ENCODE data around the gene C2orf81. TPM values are rescaled to one million over a fixed set of nuclear protein-coding genes. Genes with fewer than 3 reads are reported as not detected.

Gene C2orf81
- polyA plus RNA-seq, 1 of the 3 experiments (the other 2 are of a cell fraction), result 2.5 TPM

DNA sequence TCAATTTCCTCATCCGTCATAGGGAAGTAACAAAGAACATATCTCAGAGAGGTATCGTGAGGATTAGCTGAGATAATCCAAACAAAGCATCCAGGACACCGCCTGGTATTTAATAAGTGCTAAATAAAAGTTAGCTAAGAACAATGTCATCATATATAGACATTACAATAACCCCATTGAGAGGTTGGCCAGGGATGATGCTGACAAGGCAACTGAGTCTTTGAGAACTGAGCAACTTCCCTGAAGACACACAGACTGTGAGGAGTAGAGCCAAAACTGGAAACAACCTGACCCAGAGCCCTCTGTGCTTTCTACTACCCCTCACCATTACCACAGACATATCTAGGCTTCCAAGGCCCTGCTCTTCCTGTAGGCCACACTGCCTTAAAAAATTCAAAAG lies 39.7 kb downstream of the C2orf81 start (continued):
- TF ChIP-seq TEAD4 (IDR thresholded peaks at IDR 0.05; ENCODE audit: borderline replicate concordance, insufficient read depth), result no peak

DNA sequence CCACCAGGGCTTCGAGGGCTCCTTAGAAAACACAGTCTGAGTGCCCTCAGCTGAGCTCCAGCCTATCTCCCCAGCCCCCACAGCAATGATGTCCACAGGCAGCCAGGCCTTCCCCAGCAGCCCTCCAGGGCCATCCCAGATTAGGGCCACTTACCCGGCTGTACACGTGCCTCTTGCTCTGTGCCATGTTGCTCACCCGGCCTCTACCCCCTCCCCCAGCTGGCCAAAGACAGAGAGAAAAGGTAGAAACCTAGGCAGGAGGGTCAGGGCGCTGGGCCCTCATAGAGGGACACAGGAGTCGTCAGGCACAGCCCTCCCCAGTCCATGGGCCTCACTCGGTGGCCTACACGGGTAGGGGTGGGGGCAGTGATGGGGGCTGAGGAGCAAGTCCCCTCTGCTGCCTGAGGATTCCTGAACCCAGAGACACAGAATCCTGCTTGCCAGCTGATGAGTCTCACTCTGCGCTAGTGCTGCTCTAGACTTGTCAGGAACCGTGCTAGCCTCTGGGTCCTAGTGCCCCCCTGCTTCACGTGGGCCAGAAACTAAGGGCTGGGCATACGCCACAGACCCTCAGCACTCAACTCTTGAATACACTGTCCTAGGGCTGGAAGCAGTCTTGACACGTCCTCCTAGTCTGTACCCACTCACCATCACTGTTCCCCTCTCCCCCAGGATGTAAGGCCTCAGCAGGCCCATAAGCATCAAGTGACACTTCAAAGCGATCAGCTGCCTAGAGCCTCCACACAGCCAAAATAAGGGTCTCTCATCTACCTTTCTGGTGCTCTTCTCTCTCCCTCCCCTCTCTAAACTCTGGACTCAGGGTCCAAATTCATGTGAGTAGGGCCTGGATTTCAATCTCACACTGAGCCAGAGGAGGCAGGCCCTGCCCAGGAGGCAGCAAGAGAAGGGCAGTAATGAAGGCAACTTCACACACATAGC lies 41.3 kb downstream of the C2orf81 start, which contains the start of gene DCTN1:
TSS of gene DCTN1 (minus strand) at position 461 of the 939 bp plus-strand sequence. CDS start at position 187, 274 bp downstream.
- peak within 1 kb of the TSS; percentile 46 to 47 for H3K4me3 ChIP-seq (ENCODE audit: low read depth in 2 of 2, low read length in 1 of 2)
- ChIA-PET POLR2A (interaction anchor here (1.0 to 1.3 kb wide), 2 partner anchors 12 to 41 kb away, joined by 3 to 5 read pairs; no protein-coding TSS in a partner anchor), CTCF (interaction anchor here (1.7 to 1.9 kb wide), 2 partner anchors 12 to 46 kb away, joined by 7 to 10 read pairs; no protein-coding TSS in a partner anchor)
- peak; percentile 83 for DNase-seq
- H3F3A ChIP-seq (replicated peaks; ENCODE audit: insufficient read depth), result peaks cover 5% of the 10 kb centered on the region
- H3K9me3 ChIP-seq, result no peaks in the 10 kb centered on the region
- 35% methylated on average over 9 of the region's 14 CpGs for WGBS (ENCODE audit: low lambda C conversion rate)
- H3K9ac ChIP-seq, result peak within 1 kb of the TSS; percentile 54; the same call in 1 of the 2 replicates
- H4K20me1 ChIP-seq (ENCODE audit: insufficient read depth), result peaks cover 56% of the 10 kb centered on the region
- peaks cover 59% of the 10 kb centered on the region for H3K79me2 ChIP-seq (ENCODE audit: insufficient read depth)
- H3K27me3 ChIP-seq (ENCODE audit: insufficient read depth), result no peaks in the 10 kb centered on the region
- H2AFZ ChIP-seq (ENCODE audit: low read depth), result no peak within 1 kb of the TSS
- peak within 1 kb of the TSS; percentile 37 to 62; a peak in 3 of 4 replicates for H3K27ac ChIP-seq (ENCODE audit: low read depth in 2 of 2, low read length in 1 of 2)
- peaks cover 0 to 34% of the 10 kb centered on the region in 2 experiments for H3K36me3 ChIP-seq (replicated peaks in 1 of 2; ENCODE audit: control insufficient read depth in 1 of 2, insufficient read depth in 2 of 2, low read length in 1 of 2)
- peaks cover 7 to 20% of the 10 kb centered on the region in 2 experiments; a peak in 2 of 4 replicates for H3K4me1 ChIP-seq (ENCODE audit: control insufficient read depth in 1 of 2, insufficient read depth in 2 of 2, low read depth in 1 of 2, low read length in 1 of 2)
- H3K9me2 ChIP-seq, result no peaks in the 10 kb centered on the region
- H3K4me2 ChIP-seq, result peak within 1 kb of the TSS; percentile 93
- no peak for TF ChIP-seq EP300 (IDR thresholded peaks at IDR 0.05; ENCODE audit: borderline replicate concordance in 1 of 2, low read depth in 1 of 2, low read length in 1 of 2)
- TF ChIP-seq, protein P1, sequence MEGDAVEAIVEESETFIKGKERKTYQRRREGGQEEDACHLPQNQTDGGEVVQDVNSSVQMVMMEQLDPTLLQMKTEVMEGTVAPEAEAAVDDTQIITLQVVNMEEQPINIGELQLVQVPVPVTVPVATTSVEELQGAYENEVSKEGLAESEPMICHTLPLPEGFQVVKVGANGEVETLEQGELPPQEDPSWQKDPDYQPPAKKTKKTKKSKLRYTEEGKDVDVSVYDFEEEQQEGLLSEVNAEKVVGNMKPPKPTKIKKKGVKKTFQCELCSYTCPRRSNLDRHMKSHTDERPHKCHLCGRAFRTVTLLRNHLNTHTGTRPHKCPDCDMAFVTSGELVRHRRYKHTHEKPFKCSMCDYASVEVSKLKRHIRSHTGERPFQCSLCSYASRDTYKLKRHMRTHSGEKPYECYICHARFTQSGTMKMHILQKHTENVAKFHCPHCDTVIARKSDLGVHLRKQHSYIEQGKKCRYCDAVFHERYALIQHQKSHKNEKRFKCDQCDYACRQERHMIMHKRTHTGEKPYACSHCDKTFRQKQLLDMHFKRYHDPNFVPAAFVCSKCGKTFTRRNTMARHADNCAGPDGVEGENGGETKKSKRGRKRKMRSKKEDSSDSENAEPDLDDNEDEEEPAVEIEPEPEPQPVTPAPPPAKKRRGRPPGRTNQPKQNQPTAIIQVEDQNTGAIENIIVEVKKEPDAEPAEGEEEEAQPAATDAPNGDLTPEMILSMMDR (IDR thresholded peaks at IDR 0.05), result no peak
- TF ChIP-seq EZH2phosphoT487 (IDR thresholded peaks at IDR 0.05; ENCODE audit: borderline replicate concordance, low read depth), result no peak
- TF ChIP-seq TCF12 (IDR thresholded peaks at IDR 0.05), result no peak
- no peak for TF ChIP-seq RFX5 (IDR thresholded peaks at IDR 0.05; ENCODE audit: low read length)
- TF ChIP-seq TAF1 (IDR thresholded peaks at IDR 0.05; ENCODE audit: borderline replicate concordance, low read depth, low read length), result no peak
- no peak for TF ChIP-seq NRF1 (IDR thresholded peaks at IDR 0.05; ENCODE audit: low read depth, low read length)
- no peak for TF ChIP-seq MEF2A (IDR thresholded peaks at IDR 0.05; ENCODE audit: borderline replicate concordance, low read depth)
- no peak for TF ChIP-seq FOXM1 (IDR thresholded peaks at IDR 0.05; ENCODE audit: low read depth)
- peak; percentile 17; the same call in 1 of the 2 replicates for TF ChIP-seq RCOR1 (IDR thresholded peaks at IDR 0.05; ENCODE audit: low read length)
- no peak for TF ChIP-seq POLR2AphosphoS5 (IDR thresholded peaks at IDR 0.05; ENCODE audit: low read depth, low read length)
- no peak for TF ChIP-seq RXRA (IDR thresholded peaks at IDR 0.05; ENCODE audit: borderline replicate concordance, low read depth)
- TF ChIP-seq, protein P2, sequence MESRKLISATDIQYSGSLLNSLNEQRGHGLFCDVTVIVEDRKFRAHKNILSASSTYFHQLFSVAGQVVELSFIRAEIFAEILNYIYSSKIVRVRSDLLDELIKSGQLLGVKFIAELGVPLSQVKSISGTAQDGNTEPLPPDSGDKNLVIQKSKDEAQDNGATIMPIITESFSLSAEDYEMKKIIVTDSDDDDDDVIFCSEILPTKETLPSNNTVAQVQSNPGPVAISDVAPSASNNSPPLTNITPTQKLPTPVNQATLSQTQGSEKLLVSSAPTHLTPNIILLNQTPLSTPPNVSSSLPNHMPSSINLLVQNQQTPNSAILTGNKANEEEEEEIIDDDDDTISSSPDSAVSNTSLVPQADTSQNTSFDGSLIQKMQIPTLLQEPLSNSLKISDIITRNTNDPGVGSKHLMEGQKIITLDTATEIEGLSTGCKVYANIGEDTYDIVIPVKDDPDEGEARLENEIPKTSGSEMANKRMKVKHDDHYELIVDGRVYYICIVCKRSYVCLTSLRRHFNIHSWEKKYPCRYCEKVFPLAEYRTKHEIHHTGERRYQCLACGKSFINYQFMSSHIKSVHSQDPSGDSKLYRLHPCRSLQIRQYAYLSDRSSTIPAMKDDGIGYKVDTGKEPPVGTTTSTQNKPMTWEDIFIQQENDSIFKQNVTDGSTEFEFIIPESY (IDR thresholded peaks at IDR 0.05; ENCODE audit: borderline replicate concordance, low read depth), result no peak
- no peak for TF ChIP-seq RAD21 (IDR thresholded peaks at IDR 0.05; ENCODE audit: low read length)
- TF ChIP-seq ELF1 (IDR thresholded peaks at IDR 0.05), result no peak
- peak; percentile 83 for TF ChIP-seq SIN3A (IDR thresholded peaks at IDR 0.05; ENCODE audit: borderline replicate concordance, low read depth, low read length)
- no peak for TF ChIP-seq JUND (IDR thresholded peaks at IDR 0.05)
- peak; percentile 9; the same call in 1 of the 2 replicates for TF ChIP-seq GATA2 (CRISPR knock-in tag; IDR thresholded peaks at IDR 0.05)
- TF ChIP-seq CHD2 (IDR thresholded peaks at IDR 0.05; ENCODE audit: low read length, partially characterized antibody), result peak; percentile 31
- TF ChIP-seq, protein P3, sequence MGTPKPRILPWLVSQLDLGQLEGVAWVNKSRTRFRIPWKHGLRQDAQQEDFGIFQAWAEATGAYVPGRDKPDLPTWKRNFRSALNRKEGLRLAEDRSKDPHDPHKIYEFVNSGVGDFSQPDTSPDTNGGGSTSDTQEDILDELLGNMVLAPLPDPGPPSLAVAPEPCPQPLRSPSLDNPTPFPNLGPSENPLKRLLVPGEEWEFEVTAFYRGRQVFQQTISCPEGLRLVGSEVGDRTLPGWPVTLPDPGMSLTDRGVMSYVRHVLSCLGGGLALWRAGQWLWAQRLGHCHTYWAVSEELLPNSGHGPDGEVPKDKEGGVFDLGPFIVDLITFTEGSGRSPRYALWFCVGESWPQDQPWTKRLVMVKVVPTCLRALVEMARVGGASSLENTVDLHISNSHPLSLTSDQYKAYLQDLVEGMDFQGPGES (IDR thresholded peaks at IDR 0.05; ENCODE audit: low read depth, low read length), result no peak
- TF ChIP-seq, protein P4, sequence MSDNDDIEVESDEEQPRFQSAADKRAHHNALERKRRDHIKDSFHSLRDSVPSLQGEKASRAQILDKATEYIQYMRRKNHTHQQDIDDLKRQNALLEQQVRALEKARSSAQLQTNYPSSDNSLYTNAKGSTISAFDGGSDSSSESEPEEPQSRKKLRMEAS (IDR thresholded peaks at IDR 0.05; ENCODE audit: low read depth), result peak; percentile 87
- TF ChIP-seq GABPA (IDR thresholded peaks at IDR 0.05; ENCODE audit: low read depth), result no peak
- TF ChIP-seq YY1 (IDR thresholded peaks at IDR 0.05; ENCODE audit: low read depth), result no peak
- TF ChIP-seq, protein P5, sequence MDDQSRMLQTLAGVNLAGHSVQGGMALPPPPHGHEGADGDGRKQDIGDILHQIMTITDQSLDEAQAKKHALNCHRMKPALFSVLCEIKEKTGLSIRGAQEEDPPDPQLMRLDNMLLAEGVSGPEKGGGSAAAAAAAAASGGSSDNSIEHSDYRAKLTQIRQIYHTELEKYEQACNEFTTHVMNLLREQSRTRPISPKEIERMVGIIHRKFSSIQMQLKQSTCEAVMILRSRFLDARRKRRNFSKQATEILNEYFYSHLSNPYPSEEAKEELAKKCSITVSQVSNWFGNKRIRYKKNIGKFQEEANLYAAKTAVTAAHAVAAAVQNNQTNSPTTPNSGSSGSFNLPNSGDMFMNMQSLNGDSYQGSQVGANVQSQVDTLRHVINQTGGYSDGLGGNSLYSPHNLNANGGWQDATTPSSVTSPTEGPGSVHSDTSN (IDR thresholded peaks at IDR 0.05), result peak; percentile 59
- peak; percentile 73; the same call in 1 of the 2 replicates for TF ChIP-seq MXI1 (IDR thresholded peaks at IDR 0.05; ENCODE audit: low read depth, low read length)
